GM23338 (cell line): ENCODE data around the gene NDOR1. TPM values are rescaled to one million over a fixed set of nuclear protein-coding genes. Genes with fewer than 3 reads are reported as not detected.

Experiments used
- ATAC-seq: fragments of 200-7000 bp; cut with Tn5 transposase; 3 replicates; pipeline ENCODE4 v1.9.1; 2020
- DNase-seq: peaks from one replicate; pipeline ENCODE4 v3.0.0-alpha.2; 2015; ENCODE audit warnings: low spot score
- H2AFZ ChIP-seq: fragments of 200-600 bp; sonication (generic); 2 replicates; pipeline ENCODE4 v1.8.0; 2016; ENCODE audit warnings: antibody characterized with exemption, mild to moderate bottlenecking, moderate library complexity
- H3F3A ChIP-seq: fragments of 200-600 bp; sonication (generic); replicated peaks from 2 replicates; pipeline ENCODE4 v1.8.0; 2017; ENCODE audit warnings: antibody characterized with exemption, mixed run types, low read depth
- H3K27ac ChIP-seq: fragments of 200-600 bp; sonication (generic); 2 replicates; pipeline ENCODE4 v1.6.1; 2016; ENCODE audit warnings: low read depth
- H3K27me3 ChIP-seq: fragments of 200-600 bp; sonication (generic); 2 replicates; pipeline ENCODE4 v1.8.0; 2016; ENCODE audit warnings: mild to moderate bottlenecking, mixed run types, moderate library complexity; ENCODE audit not compliant: insufficient read depth
- H3K36me3 ChIP-seq: fragments of 200-600 bp; sonication (generic); 2 replicates; pipeline ENCODE4 v1.8.0; 2016; ENCODE audit warnings: mild to moderate bottlenecking; ENCODE audit not compliant: insufficient read depth
- H3K4me1 ChIP-seq: fragments of 200-600 bp; sonication (generic); 2 replicates; pipeline ENCODE4 v1.8.0; 2016; ENCODE audit warnings: mild to moderate bottlenecking, moderate library complexity; ENCODE audit not compliant: insufficient read depth
- H3K4me2 ChIP-seq: fragments of 200-600 bp; sonication (generic); 2 replicates; pipeline ENCODE4 v1.7.1; 2017; ENCODE audit warnings: mixed run types
- H3K4me3 ChIP-seq: fragments of 200-600 bp; sonication (generic); 2 replicates; pipeline ENCODE4 v1.6.1; 2016; ENCODE audit warnings: mixed run types
- H3K79me2 ChIP-seq: fragments of 200-600 bp; sonication (generic); replicated peaks from 2 replicates; pipeline ENCODE4 v1.8.0; 2017; ENCODE audit warnings: mild to moderate bottlenecking; ENCODE audit not compliant: insufficient read depth
- H3K9me2 ChIP-seq: fragments of 200-600 bp; sonication (generic); 2 replicates; pipeline ENCODE4 v1.8.0; 2017; ENCODE audit not compliant: insufficient read depth
- H4K20me1 ChIP-seq: fragments of 200-600 bp; sonication (generic); replicated peaks from 2 replicates; pipeline ENCODE4 v1.8.0; 2017; ENCODE audit warnings: mild to moderate bottlenecking; ENCODE audit not compliant: insufficient read depth
- H3K27ac Mint-ChIP-seq: 2 replicates; pipeline ENCODE4 v1.8.0; 2020; ENCODE audit warnings: inconsistent platforms, mild to moderate bottlenecking, moderate library complexity, mixed read lengths
- H3K27me3 Mint-ChIP-seq: 3 replicates; pipeline ENCODE4 v1.8.0; 2022; ENCODE audit warnings: low read depth, mild to moderate bottlenecking, moderate library complexity, mixed read lengths, inconsistent platforms; ENCODE audit not compliant: insufficient read depth, poor library complexity
- H3K36me3 Mint-ChIP-seq: 3 replicates; pipeline ENCODE4 v1.8.0; 2021; ENCODE audit warnings: low read depth, mild to moderate bottlenecking, inconsistent platforms, moderate library complexity, mixed read lengths
- H3K4me1 Mint-ChIP-seq: 3 replicates; pipeline ENCODE4 v1.8.0; 2020; ENCODE audit warnings: mild to moderate bottlenecking, inconsistent platforms, mixed read lengths
- H3K4me3 Mint-ChIP-seq: 3 replicates; pipeline ENCODE4 v1.8.0; 2021; ENCODE audit warnings: moderate library complexity, mild to moderate bottlenecking, inconsistent platforms, mixed read lengths
- H3K9me3 Mint-ChIP-seq: 3 replicates; pipeline ENCODE4 v1.8.0; 2020; ENCODE audit warnings: moderate library complexity, mild to moderate bottlenecking, inconsistent platforms, mixed read lengths
- EZH2 ChIP-seq: fragments of 200-600 bp; sonication (generic); IDR thresholded peaks from one replicate; pipeline ENCODE4 v1.8.0; 2017; ENCODE audit warnings: antibody characterized with exemption, mild to moderate bottlenecking, low read depth; ENCODE audit not compliant: unreplicated experiment
- NANOG ChIP-seq: IDR thresholded peaks from 2 replicates; pipeline ENCODE4 v1.6.1; 2016; ENCODE audit warnings: antibody characterized with exemption, borderline replicate concordance
- ZNF114 ChIP-seq: fragments of 250-450 bp; sonication (Bioruptor Pico); IDR thresholded peaks from 2 replicates; pipeline ENCODE4 v1.5.0; 2020; ENCODE audit warnings: mild to moderate bottlenecking, moderate library complexity
- ZNF331 ChIP-seq: fragments of 250-450 bp; sonication (Bioruptor Pico); IDR thresholded peaks from 2 replicates; pipeline ENCODE4 v1.5.0; 2020; ENCODE audit warnings: low read depth, mild to moderate bottlenecking, moderate library complexity
- ZNF462 ChIP-seq: fragments of 250-450 bp; sonication (Bioruptor Pico); IDR thresholded peaks from 2 replicates; pipeline ENCODE4 v1.5.0; 2020; ENCODE audit warnings: mild to moderate bottlenecking, moderate library complexity
- polyA plus RNA-seq: library from polyadenylated mRNA; unstranded; fragments of >200 nt; fragmentation: Nextera tagmentation; extraction: Ambion mirVana; gene quantifications from 2 replicates; pipeline ENCODE4 v1.2.1, GENCODE V29; 2016
- total RNA-seq: library from RNA; depleted of rRNA; stranded (reverse); fragments of >200 nt; shearing (Covaris generic); gene quantifications from 2 replicates; pipeline ENCODE4 v1.2.3, GENCODE V29; 2014
- TF ChIP-seq, protein P1 (sequence below), 2 experiments: fragments of 200-600 bp in 1 of 2; sonication (generic) in 1 of 2; conservative IDR thresholded peaks; 2 replicates each; pipeline versions ENCODE4 v1.5.1 to v1.6.1; 2016 to 2017; ENCODE audit warnings: antibody characterized with exemption in 2 of 2, low read depth in 2 of 2, mild to moderate bottlenecking in 2 of 2, moderate library complexity in 1 of 2

The NDOR1 gene
- total and polyA plus RNA-seq, 2 experiments from 2014 or later, result 19.4 to 38.1 TPM

- no peak for TF ChIP-seq ZNF462 (CRISPR knock-in tag)
- no peak for TF ChIP-seq EZH2
- TF ChIP-seq, protein P1, sequence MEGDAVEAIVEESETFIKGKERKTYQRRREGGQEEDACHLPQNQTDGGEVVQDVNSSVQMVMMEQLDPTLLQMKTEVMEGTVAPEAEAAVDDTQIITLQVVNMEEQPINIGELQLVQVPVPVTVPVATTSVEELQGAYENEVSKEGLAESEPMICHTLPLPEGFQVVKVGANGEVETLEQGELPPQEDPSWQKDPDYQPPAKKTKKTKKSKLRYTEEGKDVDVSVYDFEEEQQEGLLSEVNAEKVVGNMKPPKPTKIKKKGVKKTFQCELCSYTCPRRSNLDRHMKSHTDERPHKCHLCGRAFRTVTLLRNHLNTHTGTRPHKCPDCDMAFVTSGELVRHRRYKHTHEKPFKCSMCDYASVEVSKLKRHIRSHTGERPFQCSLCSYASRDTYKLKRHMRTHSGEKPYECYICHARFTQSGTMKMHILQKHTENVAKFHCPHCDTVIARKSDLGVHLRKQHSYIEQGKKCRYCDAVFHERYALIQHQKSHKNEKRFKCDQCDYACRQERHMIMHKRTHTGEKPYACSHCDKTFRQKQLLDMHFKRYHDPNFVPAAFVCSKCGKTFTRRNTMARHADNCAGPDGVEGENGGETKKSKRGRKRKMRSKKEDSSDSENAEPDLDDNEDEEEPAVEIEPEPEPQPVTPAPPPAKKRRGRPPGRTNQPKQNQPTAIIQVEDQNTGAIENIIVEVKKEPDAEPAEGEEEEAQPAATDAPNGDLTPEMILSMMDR (conservative IDR thresholded peaks at IDR 0.05; ENCODE audit: low read depth in 2 of 2), result no peak
- TF ChIP-seq ZNF114 (CRISPR knock-in tag), result no peak
- TF ChIP-seq ZNF331 (CRISPR knock-in tag), result no peak
Observed at GRCh38 chr9:137192859-137193258, 12.6 kb upstream of the NDOR1 start (continued).

DNA sequence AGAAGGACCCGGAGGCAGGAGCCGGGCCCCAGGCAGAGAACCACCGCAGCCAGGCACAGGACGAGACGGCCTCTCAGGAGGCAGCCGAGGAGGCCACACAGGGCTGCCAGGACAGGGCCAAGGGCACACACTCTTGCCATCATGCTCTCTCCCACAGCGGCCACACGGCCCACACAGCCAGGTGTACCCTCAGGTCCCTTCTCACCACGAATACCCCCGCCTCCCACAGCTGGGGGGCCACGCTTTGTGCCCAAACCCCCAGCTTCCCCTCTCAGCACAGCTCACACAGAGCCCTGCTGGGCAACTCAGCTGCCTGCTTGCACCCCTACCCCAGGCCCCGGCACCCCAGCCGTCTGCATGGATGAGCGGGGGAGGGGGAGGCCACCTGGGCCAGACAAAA is 11.7 kb upstream of the NDOR1 start:
- Mint-ChIP-seq H3K27me3 (peaks cover 6% of the 10 kb centered on the region), H3K36me3 (peaks cover 5% of the 10 kb centered on the region), H3K4me1 (peaks cover 18% of the 10 kb centered on the region), H3K27ac (no peak overlapping the region), H3K9me3 (no peaks in the 10 kb centered on the region; the same call in 2 of the 3 replicates), H3K4me3 (no peak overlapping the region)
- H3K36me3 ChIP-seq, result no peaks in the 10 kb centered on the region
- no peak overlapping the region for H3K4me2 ChIP-seq
- no peak overlapping the region for H2AFZ ChIP-seq
- H3K27ac ChIP-seq, result no peak overlapping the region
- no peaks in the 10 kb centered on the region; the same call in 1 of the 2 replicates for H4K20me1 ChIP-seq
- peaks cover 42% of the 10 kb centered on the region for H3K79me2 ChIP-seq
- TF ChIP-seq NANOG (no peak), ZNF331 (CRISPR knock-in tag) (no peak)
- no peaks in the 10 kb centered on the region for H3F3A ChIP-seq
- DNase-seq (no peak), ATAC-seq (peak; percentile 4; the same call in 1 of the 3 replicates)
- H3K27me3 ChIP-seq, result no peaks in the 10 kb centered on the region
- H3K9me2 ChIP-seq, result no peaks in the 10 kb centered on the region
- H3K4me1 ChIP-seq, result peaks cover 6% of the 10 kb centered on the region
- H3K4me3 ChIP-seq, result no peak overlapping the region
